Stimulated activated CD4-positive, alpha-beta T cell treated with anti-CD3 and anti-CD28 coated beads, TNF-alpha, amount 100 ng/mL, for 1 hour (primary cell): ENCODE results near the gene CRHR1.
"Not testable (repeated sequence)": the region's sequence is repeated elsewhere in the genome, so short reads cannot be mapped to it uniquely, and the experiment has no call there.

ENCODE experiments used
- DNase-seq, 3 donors: peaks; one replicate each; pipeline ENCODE4 v3.0.0-alpha.2; 2020; ENCODE audit warnings: low read depth in 3 of 3, low spot score in 1 of 3

CRHR1 gene

GRCh38 chr17:45784293-45784740, at the start of gene CRHR1:
Gene CRHR1 (plus strand): TSS chr17:45784320. CDS start chr17:45784545, 225 bp downstream.
- no peak for DNase-seq

GRCh38 chr17:45734598-45734997, 49.5 kb upstream of the CRHR1 start:
- no peak for DNase-seq

- no peak for DNase-seq
Observed at GRCh38 chr17:45735488-45735887, 48.6 kb upstream of the CRHR1 start.

- DNase-seq, result no peak
Observed at GRCh38 chr17:45739786-45740185, 44.3 kb upstream of the CRHR1 start.

GRCh38 chr17:45740553-45741330, 43.4 kb upstream of the CRHR1 start:
- DNase-seq, result no peak

GRCh38 chr17:45742251-45742650, 41.9 kb upstream of the CRHR1 start:
- DNase-seq, result no peak

GRCh38 chr17:45743626-45744326, 40.3 kb upstream of the CRHR1 start:
- no peak for DNase-seq

GRCh38 chr17:45744826-45745225, 39.3 kb upstream of the CRHR1 start:
- DNase-seq, result not testable (repeated sequence)

- DNase-seq, result no peak
Observed at GRCh38 chr17:45745601-45746494, 38.3 kb upstream of the CRHR1 start.

- no peak for DNase-seq
Observed at GRCh38 chr17:45747911-45748310, 36.2 kb upstream of the CRHR1 start.

- DNase-seq, result no peak
Observed at GRCh38 chr17:45748731-45749310, 35.3 kb upstream of the CRHR1 start.

GRCh38 chr17:45749831-45750335, 34.2 kb upstream of the CRHR1 start:
- no peak for DNase-seq

GRCh38 chr17:45750779-45751440, 33.2 kb upstream of the CRHR1 start:
- no peak for DNase-seq

- no peak for DNase-seq
Observed at GRCh38 chr17:45751466-45751865, 32.7 kb upstream of the CRHR1 start.

- no peak for DNase-seq
Observed at GRCh38 chr17:45752246-45752645, 31.9 kb upstream of the CRHR1 start.

- DNase-seq, result no peak
Observed at GRCh38 chr17:45753645-45754225, 30.4 kb upstream of the CRHR1 start.

- no peak for DNase-seq
Observed at GRCh38 chr17:45755050-45755449, 29.1 kb upstream of the CRHR1 start.

- DNase-seq, result no peak
Observed at GRCh38 chr17:45756266-45756991, 27.7 kb upstream of the CRHR1 start.
